ENCODE data around the gene EPG5.

DNA sequence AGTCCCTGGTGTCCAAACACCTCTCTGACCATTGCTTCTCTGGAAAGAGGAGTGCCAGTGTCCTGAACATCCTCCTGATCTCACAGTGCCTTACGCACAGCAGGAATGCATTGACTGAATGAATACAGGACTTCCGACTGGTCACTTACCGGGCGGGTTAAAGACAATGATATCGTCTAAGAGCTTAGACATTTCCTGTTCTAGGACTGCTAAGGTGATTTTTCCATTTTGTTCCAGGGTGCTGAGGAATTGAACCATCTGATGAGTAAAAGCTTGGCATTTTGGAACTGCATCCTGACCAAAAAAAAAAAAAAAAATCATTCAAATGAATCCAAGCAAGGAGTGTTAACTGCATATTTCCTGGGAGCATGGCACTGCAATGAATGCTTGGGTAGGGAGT is 101.7 kb downstream of the EPG5 start:
- TF ChIP-seq, protein P1, sequence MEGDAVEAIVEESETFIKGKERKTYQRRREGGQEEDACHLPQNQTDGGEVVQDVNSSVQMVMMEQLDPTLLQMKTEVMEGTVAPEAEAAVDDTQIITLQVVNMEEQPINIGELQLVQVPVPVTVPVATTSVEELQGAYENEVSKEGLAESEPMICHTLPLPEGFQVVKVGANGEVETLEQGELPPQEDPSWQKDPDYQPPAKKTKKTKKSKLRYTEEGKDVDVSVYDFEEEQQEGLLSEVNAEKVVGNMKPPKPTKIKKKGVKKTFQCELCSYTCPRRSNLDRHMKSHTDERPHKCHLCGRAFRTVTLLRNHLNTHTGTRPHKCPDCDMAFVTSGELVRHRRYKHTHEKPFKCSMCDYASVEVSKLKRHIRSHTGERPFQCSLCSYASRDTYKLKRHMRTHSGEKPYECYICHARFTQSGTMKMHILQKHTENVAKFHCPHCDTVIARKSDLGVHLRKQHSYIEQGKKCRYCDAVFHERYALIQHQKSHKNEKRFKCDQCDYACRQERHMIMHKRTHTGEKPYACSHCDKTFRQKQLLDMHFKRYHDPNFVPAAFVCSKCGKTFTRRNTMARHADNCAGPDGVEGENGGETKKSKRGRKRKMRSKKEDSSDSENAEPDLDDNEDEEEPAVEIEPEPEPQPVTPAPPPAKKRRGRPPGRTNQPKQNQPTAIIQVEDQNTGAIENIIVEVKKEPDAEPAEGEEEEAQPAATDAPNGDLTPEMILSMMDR (IDR thresholded peaks at IDR 0.05; ENCODE audit: insufficient read depth, low read length): no peak
- no peak for TF ChIP-seq GABPA (IDR thresholded peaks at IDR 0.05; ENCODE audit: low read depth)
